Stimulated activated CD4-positive, alpha-beta T cell treated with anti-CD3 and anti-CD28 coated beads, Interleukin-15, amount 100 ng/mL, for 1 hour (primary cell): ENCODE results near the gene IGF1R.

Experiments used
- DNase-seq, 2 donors: peaks; one replicate each; pipeline ENCODE4 v3.0.0-alpha.2; 2020; ENCODE audit warnings: low read depth in 1 of 2, low spot score in 1 of 2

IGF1R gene

GRCh38 chr15:98878172-98878571 lies 229.8 kb downstream of the IGF1R start:
- DNase-seq, result no peak

- DNase-seq, result no peak
Measured at GRCh38 chr15:98878862-98879261, 230.5 kb downstream of the IGF1R start.

- no peak for DNase-seq
Measured at GRCh38 chr15:98881526-98882520, 233.5 kb downstream of the IGF1R start.

GRCh38 chr15:98883478-98883877 lies 235.1 kb downstream of the IGF1R start:
- no peak for DNase-seq

GRCh38 chr15:98884894-98885293 lies 236.6 kb downstream of the IGF1R start:
- DNase-seq, result no peak

GRCh38 chr15:98887976-98888375 lies 239.6 kb downstream of the IGF1R start:
- DNase-seq, result no peak

GRCh38 chr15:98888820-98889479 lies 240.6 kb downstream of the IGF1R start:
- DNase-seq, result no peak

- no peak for DNase-seq
Measured at GRCh38 chr15:98889930-98890695, 241.8 kb downstream of the IGF1R start.

- DNase-seq, result no peak
Measured at GRCh38 chr15:98891301-98891700, 243.0 kb downstream of the IGF1R start.

- DNase-seq, result no peak
Measured at GRCh38 chr15:98893401-98893800, 245.1 kb downstream of the IGF1R start.

- no peak for DNase-seq
Measured at GRCh38 chr15:98894312-98894711, 246.0 kb downstream of the IGF1R start.

- no peak for DNase-seq
Measured at GRCh38 chr15:98896002-98896721, 247.8 kb downstream of the IGF1R start.

- DNase-seq, result no peak
Measured at GRCh38 chr15:98896802-98897732, 248.7 kb downstream of the IGF1R start.

GRCh38 chr15:98898122-98898521 lies 249.8 kb downstream of the IGF1R start:
- no peak for DNase-seq

GRCh38 chr15:98899272-98900021 lies 251.1 kb downstream of the IGF1R start:
- DNase-seq, result no peak

GRCh38 chr15:98900356-98900755 lies 252.0 kb downstream of the IGF1R start:
- no peak for DNase-seq

- no peak for DNase-seq
Measured at GRCh38 chr15:98901434-98902072, 253.2 kb downstream of the IGF1R start.

GRCh38 chr15:98902931-98903330 lies 254.6 kb downstream of the IGF1R start:
- no peak for DNase-seq
